AG09309 (cell line): ENCODE data around the gene FMN2.

Experiments
- DNase-seq: peaks from one replicate; pipeline ENCODE4 v3.0.0-alpha.2; 2010; ENCODE audit warnings: low read depth
- H3K4me3 ChIP-seq: 2 replicates; pipeline ENCODE4 v1.5.1; 2011; ENCODE audit warnings: mild to moderate bottlenecking, low read depth, low read length, moderate library complexity; ENCODE audit not compliant: control insufficient read depth
- CTCF ChIP-seq: IDR thresholded peaks from 2 replicates; pipeline ENCODE4 v1.5.1; 2011; ENCODE audit warnings: mild to moderate bottlenecking, low read depth, low read length, inconsistent platforms; ENCODE audit not compliant: insufficient read depth, control insufficient read depth; ENCODE audit errors: missing control alignments

Gene FMN2

GRCh38 chr1:240498335-240498734, 406.7 kb downstream of the FMN2 start:
- no peak for DNase-seq

GRCh38 chr1:240499012-240499411, 407.3 kb downstream of the FMN2 start:
- no peak for TF ChIP-seq CTCF
- no peak overlapping the region for H3K4me3 ChIP-seq
- no peak for DNase-seq

More at GRCh38 chr1:240498335-240498734, 406.7 kb downstream of the FMN2 start:
- no peak overlapping the region for H3K4me3 ChIP-seq
- TF ChIP-seq CTCF, result no peak

- H3K4me3 ChIP-seq, result no peak overlapping the region
- DNase-seq, result no peak
- TF ChIP-seq CTCF, result no peak
These were observed 409.0 kb downstream of the FMN2 start for GRCh38 chr1:240500647-240501046.

- TF ChIP-seq CTCF, result no peak
- no peak overlapping the region for H3K4me3 ChIP-seq
- DNase-seq, result no peak
These were observed 409.4 kb downstream of the FMN2 start for GRCh38 chr1:240501115-240501514.

- H3K4me3 ChIP-seq, result no peak overlapping the region
These were observed 411.4 kb downstream of the FMN2 start for GRCh38 chr1:240503036-240503435.

GRCh38 chr1:240503558-240503957, 411.9 kb downstream of the FMN2 start:
- DNase-seq, result no peak
- H3K4me3 ChIP-seq, result no peak overlapping the region
- no peak for TF ChIP-seq CTCF

More at GRCh38 chr1:240503036-240503435, 411.4 kb downstream of the FMN2 start:
- no peak for DNase-seq
- TF ChIP-seq CTCF, result no peak

GRCh38 chr1:240506176-240506575, 414.5 kb downstream of the FMN2 start:
- no peak for DNase-seq
- no peak overlapping the region for H3K4me3 ChIP-seq
- no peak for TF ChIP-seq CTCF
